GM06990 (cell line): ENCODE data around the gene SBF2.

Experiments used
- DNase-seq: peaks from one replicate; pipeline ENCODE4 v3.0.0-alpha.2; 2011; ENCODE audit not compliant: insufficient read length; ENCODE audit errors: extremely low read depth
- H3K27me3 ChIP-seq: replicated peaks from 2 replicates; pipeline ENCODE4 v1.6.0; 2011; ENCODE audit warnings: low read length; ENCODE audit not compliant: control insufficient read depth, insufficient read depth
- H3K36me3 ChIP-seq: 2 replicates; pipeline ENCODE4 v1.5.1; 2011; ENCODE audit warnings: low read length; ENCODE audit not compliant: control insufficient read depth, insufficient read depth
- H3K4me3 ChIP-seq: replicated peaks from 2 replicates; pipeline ENCODE4 v1.5.1; 2011; ENCODE audit warnings: low read depth, mild to moderate bottlenecking, control low read depth, low read length
- TF ChIP-seq, protein P1 (sequence below): IDR thresholded peaks from 2 replicates; pipeline ENCODE4 v1.5.1; 2011; ENCODE audit warnings: low read length, control low read depth, mild to moderate bottlenecking, inconsistent platforms; ENCODE audit not compliant: insufficient read depth, poor library complexity, severe bottlenecking

SBF2 gene

DNA sequence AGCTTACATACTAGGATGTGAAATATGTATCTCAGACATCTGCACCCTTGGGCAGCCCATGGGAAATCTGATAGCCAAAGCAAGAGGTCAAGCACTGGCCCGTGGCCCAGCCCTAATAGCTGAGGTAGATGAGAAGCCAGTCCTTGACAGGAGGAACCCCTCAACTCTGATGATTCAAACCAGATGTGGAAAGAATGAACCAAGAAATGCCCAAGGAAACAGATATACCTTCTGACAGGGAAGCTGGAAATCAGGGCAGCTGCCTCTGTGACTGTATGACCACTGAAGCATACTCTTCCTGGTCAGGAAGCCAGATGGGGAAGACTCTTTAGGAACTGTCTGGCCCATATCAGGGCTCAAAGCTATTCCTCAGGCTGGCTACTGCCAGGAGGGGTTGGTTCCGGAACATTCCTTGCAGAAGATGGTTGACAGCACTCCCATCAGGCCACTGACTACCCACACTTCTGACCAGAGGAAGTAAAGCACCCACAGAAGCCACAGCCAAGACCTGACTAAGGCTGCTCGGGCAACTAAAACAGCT lies 506.0 kb downstream of the SBF2 start:
- Histone ChIP-seq H3K4me3 (no peak overlapping the region), H3K36me3 (no peaks in the 10 kb centered on the region; the same call in 1 of the 2 replicates), H3K27me3 (no peaks in the 10 kb centered on the region)
- TF ChIP-seq, protein P1, sequence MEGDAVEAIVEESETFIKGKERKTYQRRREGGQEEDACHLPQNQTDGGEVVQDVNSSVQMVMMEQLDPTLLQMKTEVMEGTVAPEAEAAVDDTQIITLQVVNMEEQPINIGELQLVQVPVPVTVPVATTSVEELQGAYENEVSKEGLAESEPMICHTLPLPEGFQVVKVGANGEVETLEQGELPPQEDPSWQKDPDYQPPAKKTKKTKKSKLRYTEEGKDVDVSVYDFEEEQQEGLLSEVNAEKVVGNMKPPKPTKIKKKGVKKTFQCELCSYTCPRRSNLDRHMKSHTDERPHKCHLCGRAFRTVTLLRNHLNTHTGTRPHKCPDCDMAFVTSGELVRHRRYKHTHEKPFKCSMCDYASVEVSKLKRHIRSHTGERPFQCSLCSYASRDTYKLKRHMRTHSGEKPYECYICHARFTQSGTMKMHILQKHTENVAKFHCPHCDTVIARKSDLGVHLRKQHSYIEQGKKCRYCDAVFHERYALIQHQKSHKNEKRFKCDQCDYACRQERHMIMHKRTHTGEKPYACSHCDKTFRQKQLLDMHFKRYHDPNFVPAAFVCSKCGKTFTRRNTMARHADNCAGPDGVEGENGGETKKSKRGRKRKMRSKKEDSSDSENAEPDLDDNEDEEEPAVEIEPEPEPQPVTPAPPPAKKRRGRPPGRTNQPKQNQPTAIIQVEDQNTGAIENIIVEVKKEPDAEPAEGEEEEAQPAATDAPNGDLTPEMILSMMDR: no peak
- DNase-seq: no peak

DNA sequence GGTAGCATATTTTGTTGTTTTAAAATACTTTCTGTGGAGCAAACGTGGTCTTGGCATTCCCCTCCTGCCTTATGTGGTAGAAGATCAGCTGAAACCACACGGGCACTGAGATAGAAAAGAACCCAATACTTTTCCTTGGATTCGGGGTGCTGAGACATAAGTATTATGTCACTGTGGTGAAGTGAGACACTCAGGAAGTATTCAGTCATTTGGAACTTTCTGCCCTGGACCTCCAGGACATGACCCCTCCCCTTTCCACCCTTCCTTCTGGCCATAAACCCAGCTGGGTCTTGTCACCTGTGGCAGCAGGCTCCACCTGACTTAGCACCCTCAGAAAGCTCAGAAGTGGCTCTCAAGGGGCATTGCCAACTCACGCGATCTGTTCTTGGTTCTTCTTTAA lies 506.8 kb downstream of the SBF2 start:
- Histone ChIP-seq H3K36me3 (no peaks in the 10 kb centered on the region; the same call in 1 of the 2 replicates), H3K4me3 (no peak overlapping the region), H3K27me3 (no peaks in the 10 kb centered on the region)
- peak; percentile 24 for DNase-seq
- TF ChIP-seq, protein P1: no peak

DNA sequence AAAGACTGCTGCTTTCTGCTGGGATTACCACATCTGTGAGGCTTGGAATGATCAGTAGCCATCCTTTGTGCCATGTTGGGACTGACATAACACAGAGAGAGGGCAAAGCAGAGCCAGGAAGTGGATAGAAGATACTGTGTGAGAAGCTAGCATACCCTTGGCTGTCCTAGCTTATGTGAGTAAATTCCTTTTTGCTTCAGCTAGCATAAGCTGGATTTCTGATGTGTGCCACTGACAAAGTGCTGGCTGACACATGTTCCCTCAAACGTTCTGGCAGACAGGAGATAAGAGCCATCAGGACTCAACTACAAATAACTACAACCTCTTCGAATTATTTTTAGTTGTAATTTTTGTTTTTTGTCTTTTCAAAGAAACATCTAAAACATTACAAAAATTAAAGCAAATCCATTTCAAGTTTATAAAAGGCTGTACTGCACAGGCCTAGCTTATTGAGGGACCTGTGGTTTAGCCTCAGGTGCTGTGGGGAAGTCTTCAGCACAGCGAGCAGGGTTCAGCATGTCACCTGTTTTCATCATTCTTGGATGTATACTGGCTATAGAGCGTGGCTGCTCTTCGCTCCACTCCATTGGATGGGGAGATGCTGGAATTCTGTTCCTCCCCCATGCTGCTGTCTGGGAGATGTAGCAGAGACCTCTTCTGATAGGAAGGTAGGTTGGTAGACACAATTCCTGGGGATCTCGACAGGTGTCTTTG lies 509.3 kb downstream of the SBF2 start:
- TF ChIP-seq, protein P1: no peak
- no peaks in the 10 kb centered on the region; the same call in 1 of the 2 replicates for H3K36me3 ChIP-seq
- no peak for DNase-seq
- no peaks in the 10 kb centered on the region for H3K27me3 ChIP-seq
- no peak overlapping the region for H3K4me3 ChIP-seq

DNA sequence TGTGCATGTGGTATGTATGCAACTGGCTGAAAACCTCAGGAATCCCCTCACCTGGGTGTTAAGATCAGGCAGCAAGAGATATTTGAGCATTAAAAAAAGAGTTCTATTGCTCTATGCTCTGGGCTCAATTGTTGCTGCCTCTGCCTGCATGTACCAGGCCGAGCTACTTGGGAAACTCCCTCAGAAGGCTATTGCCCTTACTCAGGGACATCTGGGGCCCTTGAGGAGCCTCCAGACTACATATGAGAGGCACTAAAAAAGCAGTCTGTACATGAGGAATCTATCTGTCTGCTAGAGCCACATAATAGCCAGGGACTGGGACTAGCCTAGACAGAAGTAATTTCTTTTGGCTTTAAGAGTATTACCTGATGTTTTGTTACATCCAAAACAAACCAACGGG lies 510.0 kb downstream of the SBF2 start:
- no peak for DNase-seq
- H3K36me3 ChIP-seq: no peaks in the 10 kb centered on the region; the same call in 1 of the 2 replicates
- H3K27me3 ChIP-seq: no peaks in the 10 kb centered on the region
- H3K4me3 ChIP-seq: no peak overlapping the region
- TF ChIP-seq, protein P1: no peak

DNA sequence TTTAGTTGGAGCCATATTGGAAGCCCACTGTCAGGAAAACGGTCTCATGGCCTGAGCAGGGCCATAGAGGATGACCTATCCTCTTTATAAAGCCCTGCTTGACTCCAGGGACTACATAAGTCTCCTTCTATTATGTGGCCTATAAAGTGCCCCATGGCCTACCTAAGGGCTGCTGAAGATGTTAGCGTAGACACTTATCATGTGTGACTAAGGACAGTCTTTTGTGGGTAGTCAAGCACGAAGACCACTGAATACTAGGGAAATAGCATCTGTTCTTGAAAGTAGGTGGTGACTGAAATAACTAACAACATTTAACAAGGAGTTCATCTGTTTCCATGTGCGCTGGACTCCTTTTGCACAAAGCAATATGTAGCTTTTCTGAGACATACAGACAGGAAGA lies 513.1 kb downstream of the SBF2 start:
- no peak for DNase-seq
- Histone ChIP-seq H3K36me3 (no peaks in the 10 kb centered on the region; the same call in 1 of the 2 replicates), H3K27me3 (no peaks in the 10 kb centered on the region), H3K4me3 (no peak overlapping the region)
- TF ChIP-seq, protein P1: no peak

DNA sequence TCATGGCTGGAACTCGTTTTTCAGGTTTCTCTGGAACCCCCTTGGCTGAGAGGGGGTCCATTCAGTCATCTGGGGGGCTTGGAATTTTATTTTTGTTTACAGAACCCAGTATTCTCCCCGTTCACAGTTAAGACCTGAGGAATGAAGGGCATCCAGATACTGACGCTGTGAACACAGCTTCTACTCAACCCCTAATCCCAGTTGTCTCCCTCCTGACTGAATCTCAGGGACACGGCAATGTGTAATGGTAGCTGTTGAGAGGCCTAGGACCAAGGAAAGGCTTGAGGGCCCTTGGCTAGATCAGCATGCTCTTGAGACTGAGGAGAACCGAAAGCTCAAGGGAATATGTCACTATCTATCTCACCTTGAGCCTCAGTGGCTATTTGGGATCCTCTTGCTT lies 516.5 kb downstream of the SBF2 start:
- H3K4me3 ChIP-seq: no peak overlapping the region
- H3K36me3 ChIP-seq: no peaks in the 10 kb centered on the region
- H3K27me3 ChIP-seq: no peaks in the 10 kb centered on the region
- TF ChIP-seq, protein P1: no peak
- DNase-seq: no peak
